Spleen (tissue), 7 donors: ENCODE data around the gene DMD.

Source experiments
- POLR2A ChIP-seq, 3 donors: fragments of 450-650 bp; IDR thresholded peaks; one replicate each; pipeline ENCODE4 v1.5.1; 2017; ENCODE audit warnings: antibody characterized with exemption in 3 of 3, mild to moderate bottlenecking in 1 of 3
- TF ChIP-seq, protein P1 (sequence below), 11 experiments: fragments of 200-600 bp in 7 of 11; fragments of 450-650 bp in 4 of 11; sonication (generic) in 4 of 11; IDR thresholded peaks in 8 of 11; conservative IDR thresholded peaks in 3 of 11; 1 replicate in 7 of 11; 2 replicates in 4 of 11; pipeline versions ENCODE4 v1.4.0 to v1.8.0; 2016 to 2021; ENCODE audit warnings: antibody characterized with exemption in 11 of 11, inconsistent platforms in 4 of 11, mild to moderate bottlenecking in 1 of 11
- donor health status: DM: no; HTN: no; CAD: no; lungs with moderate emphysema.
- donor health status: DM: no; HTN: no; CAD: no.
- donor health status: DM: no; HTN: no; CAD: no.

DNA sequence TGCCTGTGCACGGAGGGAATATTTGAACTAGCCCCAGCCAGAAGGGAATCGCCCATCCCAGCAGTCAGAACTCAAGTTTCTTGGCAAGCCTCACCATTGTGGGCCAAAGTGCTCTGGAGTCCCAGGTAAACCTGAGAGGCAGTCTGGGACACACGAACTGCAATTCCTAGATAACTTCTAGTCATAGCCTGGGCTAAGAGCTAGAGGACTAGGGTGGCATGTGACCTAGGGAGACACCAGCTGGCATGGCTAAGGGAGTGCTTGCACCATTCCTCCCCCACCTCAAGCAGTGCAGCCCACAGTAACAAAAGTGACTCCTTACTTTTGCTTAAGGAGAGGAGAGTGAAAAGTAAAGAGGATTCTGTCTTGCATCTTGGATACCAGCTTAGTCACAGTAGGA is 935.2 kb downstream of the DMD start:
- TF ChIP-seq, protein P1, sequence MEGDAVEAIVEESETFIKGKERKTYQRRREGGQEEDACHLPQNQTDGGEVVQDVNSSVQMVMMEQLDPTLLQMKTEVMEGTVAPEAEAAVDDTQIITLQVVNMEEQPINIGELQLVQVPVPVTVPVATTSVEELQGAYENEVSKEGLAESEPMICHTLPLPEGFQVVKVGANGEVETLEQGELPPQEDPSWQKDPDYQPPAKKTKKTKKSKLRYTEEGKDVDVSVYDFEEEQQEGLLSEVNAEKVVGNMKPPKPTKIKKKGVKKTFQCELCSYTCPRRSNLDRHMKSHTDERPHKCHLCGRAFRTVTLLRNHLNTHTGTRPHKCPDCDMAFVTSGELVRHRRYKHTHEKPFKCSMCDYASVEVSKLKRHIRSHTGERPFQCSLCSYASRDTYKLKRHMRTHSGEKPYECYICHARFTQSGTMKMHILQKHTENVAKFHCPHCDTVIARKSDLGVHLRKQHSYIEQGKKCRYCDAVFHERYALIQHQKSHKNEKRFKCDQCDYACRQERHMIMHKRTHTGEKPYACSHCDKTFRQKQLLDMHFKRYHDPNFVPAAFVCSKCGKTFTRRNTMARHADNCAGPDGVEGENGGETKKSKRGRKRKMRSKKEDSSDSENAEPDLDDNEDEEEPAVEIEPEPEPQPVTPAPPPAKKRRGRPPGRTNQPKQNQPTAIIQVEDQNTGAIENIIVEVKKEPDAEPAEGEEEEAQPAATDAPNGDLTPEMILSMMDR (IDR thresholded peaks at IDR 0.05 in 8 of 11, conservative IDR thresholded peaks at IDR 0.05 in 3 of 11), result no peak
- no peak for TF ChIP-seq POLR2A (IDR thresholded peaks at IDR 0.05)
